ENCODE results near the gene ATP7B.

Gene ATP7B

DNA sequence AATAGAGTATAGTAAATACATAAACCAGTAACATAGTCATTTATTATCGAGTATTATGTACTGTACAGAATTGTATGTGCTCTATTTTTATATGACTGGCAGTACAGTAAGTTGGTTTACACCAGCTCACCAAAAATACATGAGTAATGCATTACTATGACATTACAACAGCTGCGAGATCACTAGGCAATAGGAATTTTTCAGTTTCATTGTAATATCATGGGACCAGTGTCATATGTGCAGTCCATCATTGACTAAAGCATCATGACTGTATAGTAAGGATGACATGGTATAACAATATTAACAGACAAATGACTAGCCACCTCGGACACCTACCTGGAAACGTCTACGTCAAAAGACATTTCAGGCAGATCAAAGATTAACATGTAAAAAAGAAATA, 33.6 kb downstream of the ATP7B start:
- TF ChIP-seq ZFX (IDR thresholded peaks at IDR 0.05; ENCODE audit: borderline replicate concordance): no peak
- TF ChIP-seq, protein P1, sequence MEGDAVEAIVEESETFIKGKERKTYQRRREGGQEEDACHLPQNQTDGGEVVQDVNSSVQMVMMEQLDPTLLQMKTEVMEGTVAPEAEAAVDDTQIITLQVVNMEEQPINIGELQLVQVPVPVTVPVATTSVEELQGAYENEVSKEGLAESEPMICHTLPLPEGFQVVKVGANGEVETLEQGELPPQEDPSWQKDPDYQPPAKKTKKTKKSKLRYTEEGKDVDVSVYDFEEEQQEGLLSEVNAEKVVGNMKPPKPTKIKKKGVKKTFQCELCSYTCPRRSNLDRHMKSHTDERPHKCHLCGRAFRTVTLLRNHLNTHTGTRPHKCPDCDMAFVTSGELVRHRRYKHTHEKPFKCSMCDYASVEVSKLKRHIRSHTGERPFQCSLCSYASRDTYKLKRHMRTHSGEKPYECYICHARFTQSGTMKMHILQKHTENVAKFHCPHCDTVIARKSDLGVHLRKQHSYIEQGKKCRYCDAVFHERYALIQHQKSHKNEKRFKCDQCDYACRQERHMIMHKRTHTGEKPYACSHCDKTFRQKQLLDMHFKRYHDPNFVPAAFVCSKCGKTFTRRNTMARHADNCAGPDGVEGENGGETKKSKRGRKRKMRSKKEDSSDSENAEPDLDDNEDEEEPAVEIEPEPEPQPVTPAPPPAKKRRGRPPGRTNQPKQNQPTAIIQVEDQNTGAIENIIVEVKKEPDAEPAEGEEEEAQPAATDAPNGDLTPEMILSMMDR (IDR thresholded peaks at IDR 0.05): no peak
- H3K27ac ChIP-seq: no peak overlapping the region

DNA sequence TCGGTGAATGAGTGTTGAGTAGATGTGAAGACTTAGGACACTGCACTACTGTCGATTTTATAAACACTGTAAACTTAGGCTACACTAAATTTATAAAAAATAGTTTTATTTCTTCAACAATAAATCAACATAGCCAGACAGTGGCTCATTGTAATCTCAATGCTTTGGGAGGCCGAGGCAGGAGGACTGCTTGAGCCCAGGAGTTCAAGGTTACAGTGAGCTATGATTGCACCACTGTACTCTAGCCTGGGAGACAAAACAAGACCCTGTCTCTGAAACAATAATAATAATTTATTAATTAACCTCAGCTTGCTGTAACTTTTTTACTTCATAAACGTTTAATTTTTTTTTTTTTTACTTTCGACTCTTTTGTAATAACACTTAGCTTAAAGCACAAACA, 34.4 kb downstream of the ATP7B start:
- TF ChIP-seq ZFX (IDR thresholded peaks at IDR 0.05; ENCODE audit: borderline replicate concordance): no peak
- TF ChIP-seq, protein P1 (IDR thresholded peaks at IDR 0.05): no peak
- H3K27ac ChIP-seq: no peak overlapping the region

DNA sequence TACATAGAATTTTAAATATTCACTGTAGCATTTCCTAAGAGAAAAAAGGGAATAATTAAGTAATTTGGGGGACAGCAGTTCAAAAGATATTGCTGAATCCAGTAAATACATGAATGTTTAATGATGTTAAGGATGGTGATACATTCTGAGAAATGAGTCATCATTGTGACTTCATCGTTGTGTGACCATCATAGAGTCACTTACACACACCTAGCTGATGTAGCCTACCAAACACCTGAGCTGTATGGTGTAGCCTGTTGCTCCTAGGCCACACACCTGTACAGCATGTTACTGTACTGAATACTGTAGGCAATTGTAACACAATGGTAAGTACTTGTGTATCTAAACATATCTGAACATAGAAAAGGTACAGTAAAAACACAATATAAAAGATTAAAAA, 34.8 kb downstream of the ATP7B start:
- no peak for TF ChIP-seq ZFX (IDR thresholded peaks at IDR 0.05; ENCODE audit: borderline replicate concordance)
- TF ChIP-seq, protein P1 (IDR thresholded peaks at IDR 0.05): no peak
- no peak overlapping the region for H3K27ac ChIP-seq

DNA sequence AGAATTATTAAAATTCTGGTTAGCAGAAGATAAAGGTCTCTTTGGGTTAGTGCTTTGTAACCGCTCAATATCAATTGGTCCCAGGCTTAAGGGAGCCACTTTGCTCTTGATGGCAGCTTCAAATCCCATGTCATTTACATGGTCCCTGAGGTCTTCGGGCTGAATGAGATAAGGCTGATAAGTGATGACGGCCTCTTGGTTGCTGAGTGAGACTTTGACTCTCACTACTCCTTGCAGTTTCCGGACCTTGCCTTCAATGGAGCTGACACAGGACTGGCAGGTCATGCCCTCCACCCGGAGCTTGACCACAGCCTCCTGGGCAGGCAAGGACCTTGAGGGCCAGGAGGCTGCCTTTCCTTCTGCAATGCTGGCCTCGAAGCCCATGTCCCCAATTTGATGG, 36.8 kb downstream of the ATP7B start:
- no peak overlapping the region for H3K27ac ChIP-seq
- no peak for TF ChIP-seq ZFX (IDR thresholded peaks at IDR 0.05; ENCODE audit: borderline replicate concordance)
- TF ChIP-seq, protein P1 (IDR thresholded peaks at IDR 0.05): no peak

DNA sequence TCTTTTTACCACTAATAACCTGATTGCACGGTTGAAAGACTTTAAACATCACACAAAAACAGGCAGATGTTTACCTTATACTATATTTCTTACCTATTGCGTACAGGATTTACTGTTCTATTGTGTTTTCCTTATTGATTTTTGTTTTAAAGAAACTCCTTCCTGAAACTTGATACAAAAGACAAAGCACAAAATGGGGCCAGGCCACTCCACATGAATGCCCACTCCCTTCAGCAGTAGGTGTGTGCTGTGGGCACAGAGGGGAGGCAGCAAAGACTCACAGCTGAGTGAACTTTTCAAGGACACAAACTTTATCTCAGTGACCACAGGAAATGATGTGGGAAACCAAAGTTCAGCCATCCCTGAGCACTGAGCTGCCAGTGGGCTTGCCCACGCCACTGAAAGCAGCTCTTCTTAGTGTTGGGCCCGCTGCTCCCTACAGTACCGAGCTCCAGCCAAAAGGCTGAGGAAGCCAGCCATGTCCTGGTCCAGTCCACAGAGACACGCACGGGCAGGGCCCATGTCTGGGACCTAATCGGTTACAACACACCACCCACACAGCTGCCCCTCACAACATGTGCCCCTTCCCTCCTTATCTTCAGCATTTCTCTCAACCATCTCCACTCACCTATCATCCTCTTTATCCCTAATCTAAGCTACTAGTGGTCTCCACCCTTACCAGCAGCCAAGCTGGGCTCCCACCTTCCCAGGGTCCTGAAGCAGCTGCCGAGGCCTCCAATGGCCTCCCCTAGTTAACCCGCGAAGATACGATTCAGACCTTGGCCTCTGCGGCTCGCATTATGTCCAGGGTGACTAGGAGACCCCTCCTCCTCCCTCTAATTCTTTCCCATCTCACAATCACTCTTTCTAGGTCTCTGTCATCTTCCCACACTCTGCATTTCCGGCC, 39.5 kb downstream of the ATP7B start:
- H3K27ac ChIP-seq: no peak overlapping the region
- TF ChIP-seq ZFX (IDR thresholded peaks at IDR 0.05; ENCODE audit: borderline replicate concordance): no peak
- TF ChIP-seq, protein P1 (IDR thresholded peaks at IDR 0.05): no peak

DNA sequence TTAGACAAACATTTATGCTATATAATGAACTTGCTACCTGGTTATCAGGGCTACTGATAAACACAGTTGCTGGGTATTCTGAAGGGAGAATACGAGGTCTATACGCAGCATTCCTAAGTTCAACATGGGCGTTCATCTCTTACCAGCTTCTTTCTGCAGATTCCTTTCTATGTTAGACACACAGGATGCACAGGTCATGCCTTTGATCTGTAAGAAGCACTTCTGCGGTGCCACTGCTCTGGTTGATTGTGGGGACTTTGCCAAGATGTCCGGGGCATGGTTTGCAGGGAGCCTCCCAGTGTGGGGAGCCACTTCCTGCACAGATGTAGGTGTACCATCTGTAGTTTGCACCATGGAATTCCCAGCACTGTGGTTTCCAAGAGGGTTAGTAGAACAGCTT, 40.9 kb downstream of the ATP7B start:
- no peak overlapping the region for H3K27ac ChIP-seq
- TF ChIP-seq ZFX (IDR thresholded peaks at IDR 0.05; ENCODE audit: borderline replicate concordance): no peak
- TF ChIP-seq, protein P1 (IDR thresholded peaks at IDR 0.05): no peak
